Transverse colon (tissue), 4 donors: Measurements from ENCODE around the gene DGUOK. TPM values are rescaled to one million over a fixed set of nuclear protein-coding genes. Genes with fewer than 3 reads are reported as not detected.

Experiments
- DNase-seq: peaks from one replicate; pipeline ENCODE4 v3.0.0-alpha.2; 2019
- H3K27ac ChIP-seq, 4 donors: fragments of 200-600 bp; sonication (generic); 2 replicates each; pipeline ENCODE4 v1.5.1; 2016 to 2018; ENCODE audit warnings: inconsistent platforms in 4 of 4
- H3K27me3 ChIP-seq: fragments of 200-600 bp; sonication (generic); 2 replicates; pipeline ENCODE4 v1.5.1; 2017; ENCODE audit warnings: inconsistent platforms
- H3K36me3 ChIP-seq, 4 donors: fragments of 200-600 bp; sonication (generic); 2 replicates each; pipeline ENCODE4 v1.5.1; 2017 to 2019; ENCODE audit warnings: inconsistent platforms in 4 of 4
- H3K4me1 ChIP-seq, 4 donors: fragments of 200-600 bp; sonication (generic); 2 replicates each; pipeline ENCODE4 v1.5.1; 2017 to 2020; ENCODE audit warnings: inconsistent platforms in 4 of 4
- H3K4me3 ChIP-seq, 4 donors: fragments of 200-600 bp; sonication (generic); 1 replicate in 1 of 4; 2 replicates in 3 of 4; pipeline versions ENCODE4 v1.5.1 to v1.6.1; 2017 to 2019; ENCODE audit warnings: inconsistent platforms in 4 of 4
- H3K9me3 ChIP-seq, 2 donors: fragments of 200-600 bp; sonication (generic); 2 replicates each; pipeline ENCODE4 v1.5.1; 2017 to 2019; ENCODE audit warnings: inconsistent platforms in 2 of 2
- EP300 ChIP-seq: sonication (generic); formaldehyde crosslinking; IDR thresholded peaks from one replicate; pipeline ENCODE4 v1.6.1; 2017; ENCODE audit warnings: antibody characterized with exemption, low read depth
- POLR2A ChIP-seq: fragments of 450-650 bp; IDR thresholded peaks from one replicate; pipeline ENCODE4 v1.6.1; 2016; ENCODE audit warnings: antibody characterized with exemption, mild to moderate bottlenecking, moderate library complexity
- POLR2AphosphoS5 ChIP-seq, 3 donors: sonication (generic); formaldehyde crosslinking; IDR thresholded peaks; one replicate each; pipeline ENCODE4 v1.6.1; 2016; ENCODE audit warnings: antibody characterized with exemption in 3 of 3
- WGBS, 2 donors: methylation state at CpG; one replicate each; pipeline ENCODE4 v1.1.5; 2018; ENCODE audit warnings: low coverage in 1 of 2; 5-methylcytosine and 5-hydroxymethylcytosine counted together
- in situ Hi-C, 4 donors: fragments of 200-750 bp; cut with MboI; loops; one replicate each; pipeline versions ENCODE4 v1.15.0 to v1.15.1; 2017; ENCODE audit warnings: low sequenced_read_pairs in 3 of 4, low pct_ligation_motif_present in 1 of 4, low pct_unique_long_range_greater_than_20kb in 1 of 4
- intact Hi-C: fragments of 100-400 bp; cut with DNase I; formaldehyde crosslinking; loops from one replicate; pipeline ENCODE4 v1.15.1; 2023; ENCODE audit warnings: low total_unique reads
- total RNA-seq, 4 donors: library from RNA; depleted of rRNA; stranded (reverse); fragments of >200 nt; gene quantifications; one replicate each; pipeline ENCODE4 v1.1.0, GENCODE V29; 2016
- TF ChIP-seq, protein P1 (sequence below), 5 experiments: fragments of 200-600 bp in 3 of 5; fragments of 450-650 bp in 2 of 5; sonication (generic) in 3 of 5; IDR thresholded peaks; 1 replicate in 2 of 5; 2 replicates in 3 of 5; pipeline ENCODE4 v1.5.1; 2016 to 2017; ENCODE audit warnings: antibody characterized with exemption in 5 of 5, inconsistent platforms in 3 of 5, mild to moderate bottlenecking in 2 of 5, moderate library complexity in 1 of 5

Gene DGUOK
- total RNA-seq, 4 donors from 2014 or later, result 27.3 to 49.7 (median 40.3) TPM

- Histone ChIP-seq H3K27ac (peak overlapping the region; percentile 22 to 63 (median 44)), H3K36me3 (no peaks in the 10 kb centered on the region), H3K4me1 (peaks cover 13 to 42% (median 22%) of the 10 kb centered on the region in 4 donors), H3K4me3 (no peak overlapping the region), H3K27me3 (no peaks in the 10 kb centered on the region), H3K9me3 (no peaks in the 10 kb centered on the region)
- intact Hi-C loops, result no loop called here
- WGBS, 2 donors, result 40 to 70% methylated on average over 2 to 7 of the region's 7 CpGs
- DNase-seq, result peak; percentile 82
- in situ Hi-C loops, result no loop called here
- TF ChIP-seq, protein P1, sequence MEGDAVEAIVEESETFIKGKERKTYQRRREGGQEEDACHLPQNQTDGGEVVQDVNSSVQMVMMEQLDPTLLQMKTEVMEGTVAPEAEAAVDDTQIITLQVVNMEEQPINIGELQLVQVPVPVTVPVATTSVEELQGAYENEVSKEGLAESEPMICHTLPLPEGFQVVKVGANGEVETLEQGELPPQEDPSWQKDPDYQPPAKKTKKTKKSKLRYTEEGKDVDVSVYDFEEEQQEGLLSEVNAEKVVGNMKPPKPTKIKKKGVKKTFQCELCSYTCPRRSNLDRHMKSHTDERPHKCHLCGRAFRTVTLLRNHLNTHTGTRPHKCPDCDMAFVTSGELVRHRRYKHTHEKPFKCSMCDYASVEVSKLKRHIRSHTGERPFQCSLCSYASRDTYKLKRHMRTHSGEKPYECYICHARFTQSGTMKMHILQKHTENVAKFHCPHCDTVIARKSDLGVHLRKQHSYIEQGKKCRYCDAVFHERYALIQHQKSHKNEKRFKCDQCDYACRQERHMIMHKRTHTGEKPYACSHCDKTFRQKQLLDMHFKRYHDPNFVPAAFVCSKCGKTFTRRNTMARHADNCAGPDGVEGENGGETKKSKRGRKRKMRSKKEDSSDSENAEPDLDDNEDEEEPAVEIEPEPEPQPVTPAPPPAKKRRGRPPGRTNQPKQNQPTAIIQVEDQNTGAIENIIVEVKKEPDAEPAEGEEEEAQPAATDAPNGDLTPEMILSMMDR (IDR thresholded peaks at IDR 0.05), result no peak
- no peak for TF ChIP-seq EP300
- TF ChIP-seq POLR2A, result no peak
- no peak for TF ChIP-seq POLR2AphosphoS5 (IDR thresholded peaks at IDR 0.05)
These were observed 44.3 kb downstream of the DGUOK start for GRCh38 chr2:73970850-73971471.

DNA sequence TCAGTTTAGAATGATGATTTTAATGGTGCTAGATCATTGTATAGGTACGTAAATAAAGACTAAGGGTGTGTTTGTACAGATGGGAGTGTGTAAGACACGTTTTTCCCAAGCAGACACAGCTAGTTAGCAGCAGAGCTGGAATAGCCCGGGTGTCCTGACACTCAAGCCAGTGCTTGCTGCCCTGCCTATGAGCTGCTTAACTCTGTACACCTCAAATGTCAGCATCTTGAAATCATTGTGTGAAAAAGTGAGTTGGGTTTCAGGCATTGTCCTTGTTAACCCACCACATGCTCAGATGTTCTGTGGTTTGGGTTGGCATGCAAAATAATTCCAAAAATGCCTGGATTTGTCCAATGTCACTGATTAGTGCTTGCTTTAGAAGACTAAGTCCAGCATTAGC, 45.0 kb downstream of the DGUOK start:
- TF ChIP-seq, protein P1 (IDR thresholded peaks at IDR 0.05), result no peak
- TF ChIP-seq POLR2AphosphoS5 (IDR thresholded peaks at IDR 0.05), result no peak
- TF ChIP-seq EP300, result no peak
- no peak for TF ChIP-seq POLR2A
- intact Hi-C loops, result no loop called here
- Histone ChIP-seq H3K27me3 (no peaks in the 10 kb centered on the region), H3K27ac (no peak overlapping the region), H3K9me3 (no peaks in the 10 kb centered on the region), H3K36me3 (no peaks in the 10 kb centered on the region), H3K4me1 (peaks cover 13 to 42% (median 22%) of the 10 kb centered on the region in 4 donors), H3K4me3 (no peak overlapping the region)
- WGBS, 2 donors, result 60 to 65% methylated on average over 2 to 3 of the region's 3 CpGs
- DNase-seq, result no peak
- in situ Hi-C loops, result no loop called here

DNA sequence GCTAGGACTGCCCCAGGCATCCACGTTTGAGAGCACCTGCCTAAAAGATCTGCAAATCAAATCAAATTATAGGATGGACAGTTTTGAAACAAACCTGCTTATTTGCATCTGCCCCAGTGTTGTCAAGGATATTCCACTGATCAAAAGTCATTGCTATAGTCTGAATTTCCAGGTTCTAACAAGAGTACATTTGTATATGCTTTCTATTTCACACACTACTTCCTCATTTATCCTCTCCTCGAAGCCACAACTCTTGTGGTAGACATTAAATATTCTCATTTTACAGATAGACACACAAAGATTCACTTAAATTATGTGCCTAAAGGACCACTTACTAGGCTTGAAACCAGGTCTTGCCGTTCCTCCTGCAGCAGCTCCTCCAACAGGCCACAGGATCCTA, 46.2 kb downstream of the DGUOK start:
- H3K27ac ChIP-seq, result no peak overlapping the region
- H3K27me3 ChIP-seq, result no peaks in the 10 kb centered on the region
- WGBS, 2 donors, result 48 to 71% methylated on average over 2 to 3 of the region's 3 CpGs
- intact Hi-C loops, result no loop called here
- no peak overlapping the region for H3K4me3 ChIP-seq
- in situ Hi-C loops, result no loop called here
- no peaks in the 10 kb centered on the region for H3K36me3 ChIP-seq
- no peak for TF ChIP-seq POLR2A
- no peak for TF ChIP-seq EP300
- TF ChIP-seq, protein P1 (IDR thresholded peaks at IDR 0.05), result no peak
- TF ChIP-seq POLR2AphosphoS5 (IDR thresholded peaks at IDR 0.05), result no peak
- H3K4me1 ChIP-seq, result peaks cover 13 to 42% (median 22%) of the 10 kb centered on the region in 4 donors
- no peak for DNase-seq
- no peaks in the 10 kb centered on the region for H3K9me3 ChIP-seq

DNA sequence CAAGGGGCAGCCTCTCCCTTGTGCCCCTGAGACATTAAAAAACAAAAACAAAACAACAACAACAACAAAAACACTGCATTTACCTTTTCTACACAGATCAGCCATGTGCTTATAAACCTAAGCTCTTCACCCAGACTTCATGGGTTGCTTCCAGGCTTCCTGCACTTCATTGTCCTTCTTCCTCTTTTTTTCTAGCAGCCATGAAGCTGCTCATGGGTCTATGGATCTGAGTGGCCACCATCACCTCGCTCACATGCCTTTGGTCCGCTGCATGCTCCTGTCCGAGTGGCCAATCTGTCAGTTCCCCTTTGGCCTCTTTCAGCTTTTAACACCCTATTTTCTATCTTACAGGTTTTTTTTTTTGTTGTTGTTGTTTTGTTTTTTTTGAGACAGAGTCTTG, 49.1 kb downstream of the DGUOK start:
- in situ Hi-C loops, result loop anchor here in 1 of 4 donors (25.0 kb wide), 1 partner anchor 138 kb away; the partner anchor contains the start of gene STAMBP
- Histone ChIP-seq H3K27ac (no peak overlapping the region), H3K4me1 (peaks cover 9 to 53% (median 28%) of the 10 kb centered on the region in 4 donors), H3K27me3 (no peaks in the 10 kb centered on the region), H3K9me3 (no peaks in the 10 kb centered on the region), H3K4me3 (no peak overlapping the region), H3K36me3 (no peaks in the 10 kb centered on the region)
- TF ChIP-seq, protein P1 (IDR thresholded peaks at IDR 0.05), result no peak
- no peak for TF ChIP-seq POLR2A
- no peak for TF ChIP-seq EP300
- no peak for TF ChIP-seq POLR2AphosphoS5 (IDR thresholded peaks at IDR 0.05)
- intact Hi-C loops, result no loop called here
- DNase-seq, result no peak
- WGBS, 2 donors, result 83 to 95% methylated on average over 2 to 3 of the region's 3 CpGs
